HepG2 (cell line): ENCODE measurements around the gene DHX32. TPM values are rescaled to one million over a fixed set of nuclear protein-coding genes. Genes with fewer than 3 reads are reported as not detected.

Experiments
- CCAR2 ChIP-seq: fragments of 200-400 bp; formaldehyde crosslinking; optimal IDR thresholded peaks from 2 replicates; pipeline ENCODE3; 2018; ENCODE audit warnings: low read depth, mild to moderate bottlenecking, low read length, moderate library complexity
- DPF2 ChIP-seq: sonication (generic); formaldehyde crosslinking; IDR thresholded peaks from 2 replicates; pipeline ENCODE4 v1.4.0; 2020; ENCODE audit warnings: mild to moderate bottlenecking, low read depth, missing genetic modification reagents, borderline replicate concordance
- GABPA ChIP-seq, 2 experiments: IDR thresholded peaks; 2 replicates each; pipeline ENCODE4 v1.6.1; 2011 to 2016; ENCODE audit warnings: low read depth in 2 of 2, low read length in 1 of 2, missing biosample characterization in 1 of 2, missing genetic modification characterization in 1 of 2
- MLLT10 ChIP-seq: sonication (generic); formaldehyde crosslinking; IDR thresholded peaks from 2 replicates; pipeline ENCODE4 v1.4.0; 2020; ENCODE audit warnings: missing genetic modification reagents
- MTA1 ChIP-seq: sonication (generic); formaldehyde crosslinking; IDR thresholded peaks from 2 replicates; pipeline ENCODE4 v1.4.0; 2020; ENCODE audit warnings: missing genetic modification reagents, mild to moderate bottlenecking, borderline replicate concordance
- MTA3 ChIP-seq: sonication (generic); formaldehyde crosslinking; IDR thresholded peaks from 2 replicates; pipeline ENCODE4 v1.4.0; 2020; ENCODE audit warnings: missing genetic modification reagents
- NR2F2 ChIP-seq: IDR thresholded peaks from 2 replicates; pipeline ENCODE4 v1.6.1; 2012; ENCODE audit warnings: low read depth, inconsistent platforms, borderline replicate concordance
- PAX8 ChIP-seq: sonication (generic); formaldehyde crosslinking; IDR thresholded peaks from 2 replicates; pipeline ENCODE4 v1.8.0; 2022; ENCODE audit warnings: mild to moderate bottlenecking, missing genetic modification reagents, borderline replicate concordance
- PLRG1 ChIP-seq: fragments of 450-650 bp; conservative IDR thresholded peaks from 2 replicates; pipeline ENCODE4 v1.6.1; 2016
- PTBP1 ChIP-seq: fragments of 200-400 bp; formaldehyde crosslinking; IDR thresholded peaks from 2 replicates; pipeline ENCODE4 v1.6.1; 2018; ENCODE audit warnings: low read length, low read depth; ENCODE audit not compliant: poor library complexity, severe bottlenecking
- RAD51 ChIP-seq: fragments of 450-650 bp; IDR thresholded peaks from 2 replicates; pipeline ENCODE4 v1.6.1; 2016; ENCODE audit warnings: borderline replicate concordance
- RARG ChIP-seq: sonication (generic); formaldehyde crosslinking; IDR thresholded peaks from 2 replicates; pipeline ENCODE4 v1.4.0; 2020; ENCODE audit warnings: low read depth, mild to moderate bottlenecking, missing genetic modification reagents
- SIX4 ChIP-seq: sonication (generic); formaldehyde crosslinking; IDR thresholded peaks from 2 replicates; pipeline ENCODE4 v1.4.0; 2020; ENCODE audit warnings: missing genetic modification reagents
- SMYD3 ChIP-seq: sonication (generic); formaldehyde crosslinking; IDR thresholded peaks from 2 replicates; pipeline ENCODE4 v1.8.1; 2023; ENCODE audit warnings: mild to moderate bottlenecking, missing genetic modification reagents
- TBP ChIP-seq: sonication (generic); formaldehyde crosslinking; IDR thresholded peaks from 2 replicates; pipeline ENCODE4 v1.5.0; 2020; ENCODE audit warnings: missing genetic modification reagents
- YY1 ChIP-seq: IDR thresholded peaks from 2 replicates; pipeline ENCODE4 v1.6.1; 2011; ENCODE audit warnings: low read length, low read depth, moderate library complexity, mild to moderate bottlenecking; ENCODE audit not compliant: insufficient read depth, insufficient replicate concordance
- ZC3H13 ChIP-seq: sonication (generic); formaldehyde crosslinking; IDR thresholded peaks from 2 replicates; pipeline ENCODE4 v1.8.1; 2023; ENCODE audit warnings: mild to moderate bottlenecking, missing genetic modification reagents, moderate library complexity
- ZFP1 ChIP-seq: IDR thresholded peaks from 2 replicates; pipeline ENCODE4 v1.6.1; 2016
- ZFYVE20 ChIP-seq: sonication (generic); formaldehyde crosslinking; IDR thresholded peaks from 2 replicates; pipeline ENCODE4 v1.8.0; 2023; ENCODE audit warnings: low read depth, mild to moderate bottlenecking, moderate library complexity, missing genetic modification reagents, borderline replicate concordance
- ZNF205 ChIP-seq: IDR thresholded peaks from 2 replicates; pipeline ENCODE4 v1.6.1; 2018; ENCODE audit warnings: missing biosample characterization, missing genetic modification reagents
- ZNF33B ChIP-seq: sonication (generic); formaldehyde crosslinking; IDR thresholded peaks from 2 replicates; pipeline ENCODE4 v1.5.1; 2020; ENCODE audit warnings: mild to moderate bottlenecking, missing genetic modification reagents
- ZNF432 ChIP-seq: sonication (generic); formaldehyde crosslinking; IDR thresholded peaks from 2 replicates; pipeline ENCODE4 v1.5.0; 2020; ENCODE audit warnings: missing genetic modification reagents, mild to moderate bottlenecking, borderline replicate concordance
- ZNF556 ChIP-seq: sonication (generic); formaldehyde crosslinking; IDR thresholded peaks from 2 replicates; pipeline ENCODE4 v1.4.0; 2020; ENCODE audit warnings: mild to moderate bottlenecking, missing genetic modification reagents, borderline replicate concordance
- polyA plus RNA-seq, 8 experiments: library from polyadenylated mRNA; depleted of rRNA in 3 of 8; stranded (reverse) in 7 of 8; unstranded in 1 of 8; fragments of >200 nt; fragmentation: Illumina TruSeq in 4 of 8; extraction: Trizol in 4 of 8; gene quantifications; 2 replicates each; pipeline versions ENCODE4 v1.2.1 to v1.2.3, GENCODE V29; 2011 to 2016; ENCODE audit warnings: low read depth in 4 of 8, missing spikeins in 1 of 8, mixed read lengths in 1 of 8; ENCODE audit not compliant: insufficient read depth in 1 of 8
- total RNA-seq, 5 experiments: library from RNA; depleted of rRNA; stranded (reverse); fragments of >200 nt; fragmentation: Illumina TruSeq; extraction: Trizol; gene quantifications; 2 replicates each; pipeline ENCODE4 v1.2.3, GENCODE V29; 2016; ENCODE audit warnings: low read depth in 1 of 5
- TF ChIP-seq, protein P1 (sequence below): sonication (generic); formaldehyde crosslinking; IDR thresholded peaks from 2 replicates; pipeline ENCODE4 v1.4.0; 2020; ENCODE audit warnings: mild to moderate bottlenecking, low read depth, missing genetic modification reagents
- TF ChIP-seq, protein P2 (sequence below): sonication (generic); formaldehyde crosslinking; IDR thresholded peaks from 2 replicates; pipeline ENCODE4 v1.8.1; 2022; ENCODE audit warnings: low read depth, mild to moderate bottlenecking, missing genetic modification reagents

Gene DHX32
- total and polyA plus RNA-seq, 2 of the 13 experiments (the other 11 are each of a cell fraction or from before 2014, with no cell fraction given): 15.5 to 16.5 TPM

DNA sequence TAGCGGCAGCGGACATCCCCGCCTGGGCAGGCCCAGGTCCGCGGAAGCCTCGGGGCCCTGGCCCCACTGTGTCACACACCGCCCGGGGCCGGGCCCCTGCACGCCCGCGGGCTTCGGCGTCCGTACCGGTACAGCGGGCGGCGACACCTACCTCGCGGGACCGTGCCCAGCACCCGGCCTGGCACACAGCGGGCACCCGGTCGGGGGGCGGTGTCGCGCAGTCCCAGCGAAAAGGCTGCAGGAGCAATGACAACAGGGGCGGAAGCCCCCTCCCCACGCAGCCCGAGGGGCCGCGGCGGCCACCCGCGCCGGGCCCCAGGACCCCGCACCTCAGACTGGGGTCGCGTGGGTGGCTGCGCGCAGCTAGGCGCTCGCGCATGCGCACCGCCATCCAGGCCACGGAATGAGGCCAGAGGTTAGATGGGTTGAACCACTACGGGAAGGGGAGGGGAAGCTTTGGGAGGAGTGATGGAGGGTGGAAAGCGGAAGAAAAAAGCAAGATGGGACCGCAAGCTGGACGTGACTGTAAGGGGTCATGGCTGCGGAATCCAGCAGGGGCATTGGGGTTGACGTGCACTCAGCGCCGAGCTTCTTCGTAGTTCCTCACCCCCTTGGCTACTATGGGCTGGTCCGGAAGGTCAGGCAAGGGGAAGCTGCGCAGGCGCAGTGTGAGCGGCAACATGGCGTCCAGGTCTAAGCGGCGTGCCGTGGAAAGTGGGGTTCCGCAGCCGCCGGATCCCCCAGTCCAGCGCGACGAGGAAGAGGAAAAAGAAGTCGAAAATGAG is 58.0 kb downstream of the DHX32 start, which contains the start of the genes BCCIP and UROS (continued):
- TF ChIP-seq, protein P1, sequence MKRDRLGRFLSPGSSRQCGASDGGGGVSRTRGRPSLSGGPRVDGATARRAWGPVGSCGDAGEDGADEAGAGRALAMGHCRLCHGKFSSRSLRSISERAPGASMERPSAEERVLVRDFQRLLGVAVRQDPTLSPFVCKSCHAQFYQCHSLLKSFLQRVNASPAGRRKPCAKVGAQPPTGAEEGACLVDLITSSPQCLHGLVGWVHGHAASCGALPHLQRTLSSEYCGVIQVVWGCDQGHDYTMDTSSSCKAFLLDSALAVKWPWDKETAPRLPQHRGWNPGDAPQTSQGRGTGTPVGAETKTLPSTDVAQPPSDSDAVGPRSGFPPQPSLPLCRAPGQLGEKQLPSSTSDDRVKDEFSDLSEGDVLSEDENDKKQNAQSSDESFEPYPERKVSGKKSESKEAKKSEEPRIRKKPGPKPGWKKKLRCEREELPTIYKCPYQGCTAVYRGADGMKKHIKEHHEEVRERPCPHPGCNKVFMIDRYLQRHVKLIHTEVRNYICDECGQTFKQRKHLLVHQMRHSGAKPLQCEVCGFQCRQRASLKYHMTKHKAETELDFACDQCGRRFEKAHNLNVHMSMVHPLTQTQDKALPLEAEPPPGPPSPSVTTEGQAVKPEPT (CRISPR knock-in tag): no peak
- TF ChIP-seq PLRG1: no peak
- no peak for TF ChIP-seq DPF2
- TF ChIP-seq GABPA (IDR thresholded peaks at IDR 0.05; ENCODE audit: low read depth, low read length): no peak
- TF ChIP-seq GABPA (CRISPR knock-in tag; IDR thresholded peaks at IDR 0.05; ENCODE audit: low read depth): peak; percentile 73
- 0 out of 2 replicates have a peak, but pooled peaks have one; percentile 14 for TF ChIP-seq SIX4
- TF ChIP-seq, protein P2, sequence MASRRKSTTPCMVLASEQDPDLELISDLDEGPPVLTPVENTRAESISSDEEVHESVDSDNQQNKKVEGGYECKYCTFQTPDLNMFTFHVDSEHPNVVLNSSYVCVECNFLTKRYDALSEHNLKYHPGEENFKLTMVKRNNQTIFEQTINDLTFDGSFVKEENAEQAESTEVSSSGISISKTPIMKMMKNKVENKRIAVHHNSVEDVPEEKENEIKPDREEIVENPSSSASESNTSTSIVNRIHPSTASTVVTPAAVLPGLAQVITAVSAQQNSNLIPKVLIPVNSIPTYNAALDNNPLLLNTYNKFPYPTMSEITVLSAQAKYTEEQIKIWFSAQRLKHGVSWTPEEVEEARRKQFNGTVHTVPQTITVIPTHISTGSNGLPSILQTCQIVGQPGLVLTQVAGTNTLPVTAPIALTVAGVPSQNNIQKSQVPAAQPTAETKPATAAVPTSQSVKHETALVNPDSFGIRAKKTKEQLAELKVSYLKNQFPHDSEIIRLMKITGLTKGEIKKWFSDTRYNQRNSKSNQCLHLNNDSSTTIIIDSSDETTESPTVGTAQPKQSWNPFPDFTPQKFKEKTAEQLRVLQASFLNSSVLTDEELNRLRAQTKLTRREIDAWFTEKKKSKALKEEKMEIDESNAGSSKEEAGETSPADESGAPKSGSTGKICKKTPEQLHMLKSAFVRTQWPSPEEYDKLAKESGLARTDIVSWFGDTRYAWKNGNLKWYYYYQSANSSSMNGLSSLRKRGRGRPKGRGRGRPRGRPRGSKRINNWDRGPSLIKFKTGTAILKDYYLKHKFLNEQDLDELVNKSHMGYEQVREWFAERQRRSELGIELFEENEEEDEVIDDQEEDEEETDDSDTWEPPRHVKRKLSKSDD (CRISPR knock-in tag): no peak
- no peak for TF ChIP-seq ZFP1
- TF ChIP-seq ZC3H13: peak; percentile 39; the same call in 1 of the 2 replicates
- TF ChIP-seq NR2F2: 0 out of 2 replicates have a peak, but pooled peaks have one; percentile 16
- TF ChIP-seq YY1: peak; percentile 96
- TF ChIP-seq MTA3: no peak
- TF ChIP-seq PAX8: no peak
- no peak for TF ChIP-seq ZNF432 (CRISPR knock-in tag)
- TF ChIP-seq ZNF33B (CRISPR knock-in tag): peak; percentile 32; the same call in 1 of the 2 replicates
- no peak for TF ChIP-seq MLLT10 (CRISPR knock-in tag)
- TF ChIP-seq TBP (CRISPR knock-in tag): no peak
- TF ChIP-seq ZNF556 (CRISPR knock-in tag): no peak
- no peak for TF ChIP-seq MTA1 (CRISPR knock-in tag)
- no peak for TF ChIP-seq RARG (CRISPR knock-in tag)
- no peak for TF ChIP-seq RAD51
- TF ChIP-seq ZFYVE20 (CRISPR knock-in tag): 0 out of 2 replicates have a peak, but pooled peaks have one; percentile 30
- TF ChIP-seq SMYD3: no peak; the same call in 1 of the 2 replicates
- TF ChIP-seq CCAR2: no peak
- 0 out of 2 replicates have a peak, but pooled peaks have one; percentile 20 for TF ChIP-seq ZNF205 (CRISPR knock-in tag)
- no peak for TF ChIP-seq PTBP1
